ENCODE data around the gene GBP7. TPM values are rescaled to one million over a fixed set of nuclear protein-coding genes. Genes with fewer than 3 reads are reported as not detected.
"Not testable (repeated sequence)": the region's sequence is repeated elsewhere in the genome, so short reads cannot be mapped to it uniquely, and the experiment has no call there.

Gene GBP7
- total RNA-seq, 1 experiment from 2014 or later: not detected

DNA sequence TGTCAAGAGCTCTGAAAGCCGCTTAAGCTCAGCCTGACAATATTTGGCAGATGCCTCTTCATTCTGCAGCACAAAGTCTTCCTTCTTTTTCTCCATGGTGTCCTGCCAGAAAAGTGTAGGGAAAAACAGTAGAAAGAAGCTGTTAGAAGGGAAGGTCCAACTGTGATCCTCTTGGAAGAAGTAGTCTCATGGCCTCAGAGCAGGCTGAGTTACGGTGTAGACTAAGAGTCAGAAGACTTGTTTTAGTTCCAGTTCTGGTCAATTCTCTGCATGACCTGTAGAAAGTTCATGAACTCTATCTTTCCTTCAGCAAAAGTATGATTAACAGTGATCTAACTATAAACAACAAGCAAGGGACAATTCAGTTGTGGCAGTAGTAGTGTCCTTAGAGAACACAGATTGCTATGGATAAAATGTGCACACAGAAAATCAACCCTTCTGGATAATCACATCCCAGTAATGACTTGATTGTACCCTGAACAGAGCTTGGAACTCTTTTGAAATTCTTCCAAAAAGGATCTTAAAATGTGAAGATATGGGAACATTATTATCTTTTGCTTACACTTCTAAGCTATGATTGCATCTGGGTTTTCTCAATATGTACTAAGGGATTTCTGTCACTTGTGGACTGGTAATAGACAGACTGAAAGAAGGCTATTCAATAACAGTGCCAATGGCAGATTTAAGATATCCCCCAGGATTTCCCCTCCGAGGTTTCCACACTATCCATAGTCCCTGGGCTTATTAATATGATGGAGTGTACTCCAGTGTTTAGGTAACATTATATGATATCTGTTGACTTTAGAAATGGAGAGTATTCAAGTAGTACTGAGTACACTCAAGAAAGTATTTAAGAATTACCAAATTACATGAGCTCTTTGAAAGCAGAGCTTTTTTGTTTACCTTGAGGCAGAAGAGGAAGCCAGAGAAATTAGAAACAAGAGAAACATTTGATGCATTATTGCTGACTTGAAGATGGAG is 27.8 kb downstream of the GBP7 start:
- H3K9me3 ChIP-seq (replicated peaks): no peaks in the 10 kb centered on the region
- H3K4me3 ChIP-seq: no peak overlapping the region
- H3K27me3 ChIP-seq: no peaks in the 10 kb centered on the region; the same call in 1 of the 2 replicates
- H3K36me3 ChIP-seq: no peaks in the 10 kb centered on the region
- no peak for DNase-seq
- no peak overlapping the region for H3K27ac ChIP-seq
- peaks cover 3% of the 10 kb centered on the region; the same call in 1 of the 2 replicates for H3K4me1 ChIP-seq

DNA sequence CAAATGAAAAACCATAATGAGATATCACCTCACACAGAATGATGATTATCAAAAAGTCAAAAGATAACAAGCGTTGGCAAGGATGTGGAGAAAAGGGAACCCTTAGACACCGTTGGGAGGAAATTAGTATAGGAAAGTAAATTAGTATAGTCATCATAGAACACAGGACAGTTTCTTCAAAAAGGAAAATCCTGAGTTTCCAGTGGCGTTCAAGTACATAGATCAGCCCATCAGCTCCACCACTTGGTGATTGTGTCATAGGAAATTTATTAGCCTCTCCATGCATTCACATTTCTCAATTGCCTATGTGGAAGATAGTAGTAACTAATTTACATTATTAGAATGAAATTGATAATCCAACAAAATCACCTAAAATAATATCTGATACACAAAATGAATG is 29.1 kb downstream of the GBP7 start:
- no peaks in the 10 kb centered on the region for H3K36me3 ChIP-seq
- H3K27ac ChIP-seq: no peak overlapping the region
- no peak overlapping the region for H3K4me3 ChIP-seq
- H3K4me1 ChIP-seq: peaks cover 3% of the 10 kb centered on the region; the same call in 1 of the 2 replicates
- no peaks in the 10 kb centered on the region for H3K9me3 ChIP-seq (replicated peaks)
- DNase-seq: no peak
- H3K27me3 ChIP-seq: no peaks in the 10 kb centered on the region; the same call in 1 of the 2 replicates

DNA sequence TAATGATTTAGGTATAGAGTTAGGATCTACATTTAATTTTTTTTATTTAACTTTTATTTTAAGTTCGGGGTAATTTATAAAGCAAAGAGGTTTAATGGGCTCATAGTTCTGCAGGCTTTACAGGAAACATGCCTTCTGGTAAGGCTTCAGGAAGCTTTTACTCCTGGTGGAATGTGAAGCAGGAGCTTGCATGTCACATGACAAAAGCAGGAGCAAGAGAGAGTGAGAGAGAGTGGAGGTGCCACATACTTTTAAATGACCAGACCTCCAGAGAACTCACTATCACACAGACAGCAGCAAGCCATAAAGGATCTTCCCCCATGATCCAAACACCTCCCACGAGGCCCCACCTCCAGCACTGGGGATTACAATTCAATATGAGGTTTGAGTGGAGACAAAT is 32.3 kb downstream of the GBP7 start:
- Histone ChIP-seq H3K9me3 (replicated peaks) (no peaks in the 10 kb centered on the region), H3K36me3 (no peaks in the 10 kb centered on the region), H3K4me1 (no peaks in the 10 kb centered on the region), H3K4me3 (no peak overlapping the region), H3K27me3 (no peaks in the 10 kb centered on the region; the same call in 1 of the 2 replicates), H3K27ac (no peak overlapping the region)
- no peak for DNase-seq

DNA sequence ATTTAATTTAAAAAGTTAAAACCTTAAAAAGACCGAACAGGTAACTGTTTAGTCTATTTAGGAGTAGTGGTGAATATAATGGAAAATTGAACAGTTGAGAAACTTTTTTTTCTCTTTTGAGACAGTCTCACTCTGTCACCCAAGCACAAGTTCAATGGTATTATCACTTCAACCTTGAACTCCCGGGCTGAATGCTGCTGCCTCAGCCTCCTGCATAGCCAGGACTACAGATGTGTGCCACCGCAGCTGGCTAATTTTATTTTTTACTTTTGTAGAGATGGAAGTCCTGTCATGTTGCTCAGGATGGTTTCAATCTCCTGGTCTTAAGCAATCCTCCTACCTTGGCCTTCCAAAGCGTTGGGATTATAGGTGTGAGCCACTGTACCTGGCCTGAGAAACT is 33.6 kb downstream of the GBP7 start:
- Histone ChIP-seq H3K36me3 (no peaks in the 10 kb centered on the region), H3K4me1 (no peaks in the 10 kb centered on the region), H3K27me3 (no peaks in the 10 kb centered on the region; the same call in 1 of the 2 replicates), H3K9me3 (replicated peaks) (no peaks in the 10 kb centered on the region), H3K27ac (no peak overlapping the region), H3K4me3 (no peak overlapping the region)
- DNase-seq: no peak

DNA sequence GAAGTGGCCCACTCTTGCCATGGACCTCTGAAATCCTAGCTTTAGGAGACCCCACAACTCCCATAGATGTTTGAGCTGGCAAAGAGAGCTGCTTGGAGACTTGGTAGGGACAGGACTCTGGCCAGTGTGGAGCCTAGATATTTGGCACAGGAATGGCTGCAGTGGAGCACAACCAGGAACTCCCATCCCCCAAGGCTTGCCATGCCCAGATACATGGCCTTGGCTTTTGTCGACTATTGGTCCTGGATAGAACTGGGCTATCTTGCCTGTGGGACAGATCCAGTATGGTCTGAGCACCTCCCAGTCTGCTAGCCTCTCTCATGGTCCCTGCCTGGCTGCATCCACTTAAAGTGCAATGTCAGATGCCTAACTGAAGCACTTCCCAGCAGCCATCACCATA is 42.1 kb downstream of the GBP7 start:
- no peaks in the 10 kb centered on the region for H3K9me3 ChIP-seq (replicated peaks)
- no peaks in the 10 kb centered on the region for H3K36me3 ChIP-seq
- no peak for DNase-seq
- no peak overlapping the region for H3K27ac ChIP-seq
- H3K4me3 ChIP-seq: no peak overlapping the region
- H3K4me1 ChIP-seq: no peaks in the 10 kb centered on the region
- no peaks in the 10 kb centered on the region; the same call in 1 of the 2 replicates for H3K27me3 ChIP-seq

DNA sequence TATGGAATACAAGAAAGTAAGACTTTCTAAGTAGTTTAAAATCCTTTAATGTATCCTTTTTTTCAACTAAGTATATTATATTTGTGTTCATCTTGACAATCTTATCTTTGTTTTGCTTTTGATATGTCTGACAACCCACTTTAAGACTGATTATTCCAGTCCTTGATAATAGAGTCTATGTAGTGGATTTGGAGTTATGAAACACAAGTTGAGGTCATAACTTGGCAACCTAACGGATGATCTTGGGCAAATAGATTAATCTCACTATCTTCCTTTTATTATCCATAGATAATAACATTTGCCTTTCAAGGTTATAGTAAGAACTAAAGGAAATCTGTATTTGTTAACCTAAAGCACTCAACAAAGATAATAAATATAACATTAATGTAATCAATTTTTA is 45.1 kb downstream of the GBP7 start:
- DNase-seq: no peak
- H3K27me3 ChIP-seq: no peaks in the 10 kb centered on the region; the same call in 1 of the 2 replicates
- no peak overlapping the region for H3K27ac ChIP-seq
- H3K36me3 ChIP-seq: no peaks in the 10 kb centered on the region
- H3K9me3 ChIP-seq (replicated peaks): no peaks in the 10 kb centered on the region
- no peaks in the 10 kb centered on the region; the same call in 1 of the 2 replicates for H3K4me1 ChIP-seq
- H3K4me3 ChIP-seq: no peak overlapping the region

DNA sequence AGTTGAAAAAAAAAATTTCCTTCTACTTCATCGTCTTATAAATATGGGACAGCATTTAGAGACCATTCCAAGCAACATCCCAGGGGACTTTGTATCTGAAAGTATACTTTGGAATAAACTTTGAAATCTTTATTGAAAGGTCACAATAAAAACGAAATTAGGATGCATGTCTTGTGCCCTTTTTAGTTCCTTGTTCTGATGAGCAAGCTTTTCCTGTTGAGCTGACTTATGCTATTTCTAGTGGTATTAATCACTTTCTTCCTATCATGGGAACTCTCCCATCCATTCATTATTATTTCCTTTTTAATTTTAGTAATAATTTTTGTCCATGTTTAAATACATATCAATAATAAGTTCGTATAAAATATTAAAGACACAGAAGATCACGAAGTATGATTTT is 45.9 kb downstream of the GBP7 start:
- Histone ChIP-seq H3K4me1 (no peaks in the 10 kb centered on the region; the same call in 1 of the 2 replicates), H3K4me3 (no peak overlapping the region), H3K9me3 (replicated peaks) (no peaks in the 10 kb centered on the region), H3K36me3 (no peaks in the 10 kb centered on the region), H3K27ac (no peak overlapping the region), H3K27me3 (no peaks in the 10 kb centered on the region; the same call in 1 of the 2 replicates)
- no peak for DNase-seq

DNA sequence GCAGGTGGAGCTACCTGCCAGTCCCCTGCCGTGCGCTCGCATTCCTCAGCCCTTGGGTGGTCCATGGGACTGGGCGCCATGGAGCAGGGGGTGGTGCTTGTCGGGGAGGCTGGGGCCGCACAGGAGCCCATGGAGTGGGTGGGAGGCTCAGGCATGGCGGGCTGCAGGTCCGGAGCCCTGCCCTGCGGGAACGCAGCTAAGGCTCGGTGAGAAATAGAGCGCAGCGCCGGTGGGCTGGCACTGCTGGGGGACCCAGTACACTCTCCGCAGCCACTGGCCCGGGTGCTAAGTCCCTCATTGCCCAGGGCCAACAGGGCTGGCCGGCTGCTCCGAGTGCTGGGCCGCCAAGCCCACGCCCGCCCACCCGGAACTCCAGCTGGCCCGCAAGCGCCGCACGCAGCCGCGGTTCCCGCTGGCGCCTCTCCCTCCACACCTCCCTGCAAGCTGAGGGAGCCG is 47.8 kb downstream of the GBP7 start:
- not testable (repeated sequence) for DNase-seq, H3K4me1 ChIP-seq, H3K36me3 ChIP-seq

DNA sequence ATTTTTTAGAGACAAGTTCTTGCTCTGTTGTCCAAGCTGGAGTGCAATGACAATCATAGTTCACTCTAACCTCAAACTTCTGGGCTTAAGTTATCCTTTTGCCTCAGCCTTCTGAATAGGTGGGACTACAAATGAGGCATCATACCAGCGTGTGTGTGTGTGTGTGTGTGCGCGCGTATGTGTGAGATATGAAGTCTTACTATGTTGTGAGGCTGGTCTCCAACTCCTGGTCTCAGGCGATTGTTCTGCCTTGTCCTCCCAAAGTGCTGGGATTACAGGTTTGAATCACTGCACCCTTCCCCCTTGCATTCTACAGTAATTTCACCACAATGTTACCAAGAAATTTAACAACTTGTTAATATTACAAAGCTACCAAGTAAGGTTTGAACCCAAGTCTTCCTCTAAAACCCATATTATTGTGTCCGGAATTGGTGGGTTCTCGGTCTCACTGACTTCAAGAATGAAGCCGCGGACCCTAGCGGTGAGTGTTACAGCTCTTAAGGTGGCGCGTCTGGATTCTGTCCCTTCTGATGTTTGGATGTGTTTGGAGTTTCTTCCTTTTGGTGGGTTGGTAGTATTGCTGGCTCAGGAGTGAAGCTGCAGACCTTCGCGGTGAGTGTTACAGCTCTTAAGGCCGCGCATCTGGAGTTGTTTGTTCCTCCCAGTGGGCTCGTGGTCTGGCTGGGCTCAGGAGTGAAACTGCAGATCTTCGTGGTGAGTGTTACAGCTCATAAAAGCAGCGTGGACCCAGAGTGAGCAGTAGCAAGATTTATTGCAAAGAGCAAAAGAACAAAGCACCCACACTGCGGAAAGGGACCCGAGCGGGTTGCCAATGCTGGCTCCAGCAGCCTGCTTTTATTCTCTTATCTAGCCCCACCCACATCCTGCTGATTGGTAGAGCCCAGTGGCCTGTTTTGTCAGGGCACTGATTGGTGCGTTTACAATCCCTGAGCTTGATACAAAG is 48.9 kb downstream of the GBP7 start:
- not testable (repeated sequence) for H3K4me1 ChIP-seq; H3K36me3 ChIP-seq; H3K27ac ChIP-seq; H3K9me3 ChIP-seq (replicated peaks); H3K27me3 ChIP-seq; H3K4me3 ChIP-seq; DNase-seq

More for the DNA sequence above, 47.8 kb downstream of the GBP7 start:
- not testable (repeated sequence) for H3K9me3 ChIP-seq (replicated peaks); H3K27me3 ChIP-seq; H3K4me3 ChIP-seq; H3K27ac ChIP-seq

DNA sequence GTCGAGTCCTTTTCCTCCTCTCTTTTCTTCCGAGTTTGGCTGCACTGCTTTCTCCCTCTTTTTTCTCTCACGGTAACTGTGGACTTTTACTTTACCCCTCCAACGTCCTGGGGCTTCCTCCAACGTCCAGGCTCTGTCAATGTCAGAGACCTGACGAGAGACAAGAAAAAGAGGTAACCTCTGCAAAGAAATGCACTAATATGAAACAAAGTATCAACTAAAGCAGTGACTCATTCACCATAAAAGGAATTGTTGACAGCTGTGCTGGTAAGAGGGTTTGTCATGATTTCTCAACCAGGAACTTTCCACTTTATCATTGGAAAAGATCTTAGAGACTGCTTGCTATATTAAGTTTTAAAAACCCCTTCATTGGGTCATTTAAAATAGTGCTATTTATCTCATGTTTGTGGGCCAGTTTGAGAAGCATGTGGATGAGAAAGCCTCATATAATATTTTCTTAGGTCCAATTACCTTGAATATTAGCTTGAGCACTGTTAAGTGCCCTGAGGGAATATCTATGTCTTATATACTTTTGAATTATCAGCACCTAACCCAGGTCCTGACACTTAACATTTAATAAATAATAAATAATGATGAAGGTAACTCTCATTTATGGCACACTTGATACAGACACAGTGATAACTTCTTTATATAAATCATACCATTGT is 49.8 kb downstream of the GBP7 start, which contains the start of gene GBP2:
Gene GBP2, minus strand, starts transcription at position 202 of the 668 bp plus-strand sequence. CDS start 4,148 bp downstream, outside the sequence.
- peak within 1 kb of the TSS; percentile 14; the same call in 1 of the 2 replicates for H3K4me3 ChIP-seq
- no peaks in the 10 kb centered on the region for H3K9me3 ChIP-seq (replicated peaks)
- no peak within 1 kb of the TSS for H3K27ac ChIP-seq
- H3K4me1 ChIP-seq: no peaks in the 10 kb centered on the region; the same call in 1 of the 2 replicates
- no peaks in the 10 kb centered on the region; the same call in 1 of the 2 replicates for H3K27me3 ChIP-seq
- DNase-seq: peak in 1 of 2 experiments; percentile 30
- H3K36me3 ChIP-seq: no peaks in the 10 kb centered on the region

DNA sequence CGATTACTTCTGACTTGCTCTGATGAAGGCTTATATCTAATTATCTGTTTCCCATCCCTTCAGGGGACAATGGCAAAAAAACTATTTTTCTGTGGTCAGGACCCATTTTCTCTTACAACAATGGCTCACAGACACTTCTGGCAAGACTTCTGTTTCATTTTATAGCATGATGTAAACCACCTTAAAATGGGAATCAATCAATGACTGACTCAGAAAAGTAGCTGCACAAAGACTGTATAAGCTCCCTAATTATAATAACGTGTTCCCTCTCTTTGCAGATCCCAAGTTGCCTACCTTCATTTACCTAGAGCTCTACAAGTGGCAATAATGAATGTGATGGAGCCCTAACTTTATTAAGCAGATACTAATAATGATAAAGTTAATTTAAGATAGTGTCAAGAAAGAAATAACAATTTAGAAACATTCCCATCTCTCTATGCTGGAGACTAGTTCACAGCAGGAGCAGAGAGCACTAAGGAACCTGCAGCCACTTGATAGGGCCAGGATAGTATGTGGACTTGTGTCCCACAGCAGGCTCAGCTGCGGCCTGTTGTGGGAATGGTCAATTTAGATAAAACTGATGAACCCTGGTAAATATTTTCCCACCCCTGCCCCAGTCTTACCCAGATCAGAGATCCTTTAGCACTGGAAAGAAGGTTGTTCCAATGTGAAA is 50.4 kb downstream of the GBP7 start:
- H3K9me3 ChIP-seq (replicated peaks): no peaks in the 10 kb centered on the region
- DNase-seq: no peak
- peak overlapping the region; percentile 14; the same call in 1 of the 2 replicates for H3K4me3 ChIP-seq
- H3K4me1 ChIP-seq: no peaks in the 10 kb centered on the region; the same call in 1 of the 2 replicates
- H3K36me3 ChIP-seq: no peaks in the 10 kb centered on the region
- no peak overlapping the region for H3K27ac ChIP-seq
- H3K27me3 ChIP-seq: no peaks in the 10 kb centered on the region; the same call in 1 of the 2 replicates

DNA sequence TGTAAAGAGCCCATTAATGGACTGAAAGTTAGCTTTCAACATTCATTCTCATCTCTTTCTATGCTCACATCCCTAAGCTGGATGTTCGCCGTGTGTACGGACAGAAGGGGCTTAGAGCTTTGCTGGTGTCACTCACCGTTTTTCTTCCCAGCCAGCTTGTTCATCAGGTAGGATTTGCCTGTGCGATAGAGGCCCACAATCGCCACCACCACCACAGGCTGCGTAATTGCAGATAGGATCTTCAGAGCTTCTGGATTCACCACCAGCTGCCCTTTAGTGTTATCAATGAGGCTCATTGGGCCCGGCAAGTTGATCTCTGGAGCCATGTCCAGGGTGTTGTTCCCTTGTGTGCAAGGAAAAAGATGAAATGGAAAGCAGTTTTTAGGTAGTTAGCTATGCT is 54.2 kb downstream of the GBP7 start:
- no peak for DNase-seq
- no peaks in the 10 kb centered on the region for H3K36me3 ChIP-seq
- no peak overlapping the region for H3K4me3 ChIP-seq
- no peaks in the 10 kb centered on the region for H3K9me3 ChIP-seq (replicated peaks)
- H3K27ac ChIP-seq: no peak overlapping the region
- H3K4me1 ChIP-seq: no peaks in the 10 kb centered on the region; the same call in 1 of the 2 replicates
- H3K27me3 ChIP-seq: no peaks in the 10 kb centered on the region

DNA sequence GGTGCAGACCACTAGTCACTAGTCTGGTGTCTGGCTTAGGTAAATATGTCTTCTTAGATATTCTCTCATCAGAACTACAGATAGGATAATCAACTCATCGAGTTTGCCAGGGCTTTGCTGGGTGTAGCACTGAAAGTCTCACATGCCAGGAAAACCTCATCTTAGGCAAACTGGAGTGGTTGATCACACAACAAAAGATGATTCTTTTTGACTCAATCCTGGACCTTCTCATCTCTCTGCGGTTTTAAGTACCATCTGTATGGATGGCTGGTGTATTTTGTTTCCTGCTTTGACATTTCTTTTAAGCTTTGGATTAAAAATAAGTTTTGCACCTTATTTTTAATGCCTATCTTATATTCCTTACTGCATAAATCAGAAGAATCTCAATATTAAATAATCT is 61.1 kb downstream of the GBP7 start:
- Histone ChIP-seq H3K27ac (no peak overlapping the region), H3K4me3 (no peak overlapping the region), H3K36me3 (no peaks in the 10 kb centered on the region), H3K9me3 (replicated peaks) (no peaks in the 10 kb centered on the region), H3K27me3 (no peaks in the 10 kb centered on the region; the same call in 1 of the 2 replicates), H3K4me1 (no peaks in the 10 kb centered on the region)
- DNase-seq: no peak
